GM12891 (cell line): Measurements from ENCODE around the gene MUC6.

Experiments
- POLR2A ChIP-seq: IDR thresholded peaks from 2 replicates; pipeline ENCODE4 v1.6.1; 2011; ENCODE audit warnings: low read depth, low read length, control low read depth
- POLR2AphosphoS5 ChIP-seq: IDR thresholded peaks from 2 replicates; pipeline ENCODE4 v1.6.1; 2011; ENCODE audit warnings: low read depth, low read length, control low read depth
- POU2F2 ChIP-seq: IDR thresholded peaks from 2 replicates; pipeline ENCODE4 v1.6.1; 2011; ENCODE audit warnings: low read depth, mild to moderate bottlenecking, control low read depth, low read length, moderate library complexity
- TAF1 ChIP-seq: IDR thresholded peaks from 2 replicates; pipeline ENCODE4 v1.6.1; 2011; ENCODE audit warnings: low read depth, low read length, control low read depth

DNA sequence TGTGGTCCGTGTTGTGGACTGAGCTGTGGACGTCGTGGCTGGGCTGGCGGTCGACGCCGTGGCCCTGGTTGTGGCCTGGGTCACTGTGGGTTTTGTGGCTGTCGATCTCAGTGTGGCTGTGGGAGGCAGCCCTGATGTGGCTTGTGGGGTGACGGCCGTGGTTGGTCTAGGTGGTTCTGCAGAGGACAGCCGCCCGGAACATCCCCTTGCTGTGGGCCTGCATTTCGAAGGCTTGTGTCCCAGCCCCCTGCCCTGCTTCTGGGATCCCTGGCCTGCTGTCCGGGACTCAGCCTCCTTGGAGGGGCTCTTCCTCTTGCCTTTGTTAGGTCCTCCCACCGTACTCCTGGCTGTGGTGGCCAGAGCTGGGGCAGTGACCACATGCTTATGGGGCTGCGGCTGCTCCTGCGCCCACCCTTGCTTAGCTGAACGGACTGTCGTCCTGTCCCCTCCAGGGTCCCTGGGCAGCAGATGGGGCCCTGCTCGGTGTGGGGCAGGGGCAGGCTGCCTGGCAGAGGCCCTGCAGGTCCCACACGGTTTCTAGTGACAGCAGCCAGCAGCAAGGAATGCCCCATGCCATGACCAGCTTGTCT is 17.1 kb downstream of the MUC6 start:
- no peak for TF ChIP-seq POLR2A
- no peak for TF ChIP-seq POLR2AphosphoS5
- no peak for TF ChIP-seq TAF1
- TF ChIP-seq POU2F2 = no peak
